ENCODE results near the gene ELF1.

The ELF1 gene

DNA sequence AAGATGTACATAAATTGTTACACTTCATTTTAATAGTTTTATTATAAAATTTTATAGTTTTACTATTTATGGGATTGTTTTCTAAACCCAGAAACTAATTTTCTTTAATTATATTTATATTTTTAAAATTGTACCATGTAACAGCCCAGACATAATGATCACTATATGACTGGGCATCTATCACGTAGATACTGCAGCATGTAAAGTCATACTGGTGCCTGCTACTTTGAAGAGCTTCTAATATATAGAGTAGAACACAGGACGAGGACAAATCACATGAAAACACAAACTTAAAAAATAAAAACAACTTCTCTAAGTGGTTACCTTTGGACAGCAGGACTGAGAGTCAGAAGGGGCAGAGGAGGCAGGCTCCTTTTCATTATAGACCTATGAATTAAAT is 5.3 kb downstream of the ELF1 start:
- in situ Hi-C loops (cut with HindIII; ENCODE audit: low pct_ligation_motif_present, low pct_unique_long_range_greater_than_20kb, low sequenced_read_pairs): no loop called here
- DNase-seq: no peak

DNA sequence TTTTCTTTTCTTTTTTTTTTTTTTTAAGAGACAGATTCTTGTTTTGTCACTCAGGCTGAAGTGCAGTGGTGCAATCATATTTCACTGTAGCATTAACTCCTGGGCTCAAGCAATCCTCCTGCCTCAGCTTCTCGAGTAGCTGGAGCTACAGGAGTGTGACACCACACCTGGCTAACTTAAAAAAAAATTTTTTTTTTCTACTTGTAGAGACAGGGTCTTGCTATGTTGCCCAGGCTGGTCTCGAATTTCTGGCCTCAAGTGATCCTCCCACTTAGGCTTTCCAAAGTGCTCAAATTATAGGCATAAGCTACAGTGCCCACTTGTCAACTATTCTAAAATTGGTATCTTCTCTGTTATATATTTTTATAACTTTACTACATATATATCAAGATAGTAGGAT is 6.6 kb downstream of the ELF1 start:
- in situ Hi-C loops (cut with HindIII; ENCODE audit: low pct_ligation_motif_present, low pct_unique_long_range_greater_than_20kb, low sequenced_read_pairs): no loop called here

GRCh38 chr13:41011382-41011956 is 7.6 kb downstream of the ELF1 start:
- in situ Hi-C loops (cut with HindIII; ENCODE audit: low pct_ligation_motif_present, low pct_unique_long_range_greater_than_20kb, low sequenced_read_pairs): no loop called here

More for the DNA sequence above, 6.6 kb downstream of the ELF1 start:
- DNase-seq: no peak

DNA sequence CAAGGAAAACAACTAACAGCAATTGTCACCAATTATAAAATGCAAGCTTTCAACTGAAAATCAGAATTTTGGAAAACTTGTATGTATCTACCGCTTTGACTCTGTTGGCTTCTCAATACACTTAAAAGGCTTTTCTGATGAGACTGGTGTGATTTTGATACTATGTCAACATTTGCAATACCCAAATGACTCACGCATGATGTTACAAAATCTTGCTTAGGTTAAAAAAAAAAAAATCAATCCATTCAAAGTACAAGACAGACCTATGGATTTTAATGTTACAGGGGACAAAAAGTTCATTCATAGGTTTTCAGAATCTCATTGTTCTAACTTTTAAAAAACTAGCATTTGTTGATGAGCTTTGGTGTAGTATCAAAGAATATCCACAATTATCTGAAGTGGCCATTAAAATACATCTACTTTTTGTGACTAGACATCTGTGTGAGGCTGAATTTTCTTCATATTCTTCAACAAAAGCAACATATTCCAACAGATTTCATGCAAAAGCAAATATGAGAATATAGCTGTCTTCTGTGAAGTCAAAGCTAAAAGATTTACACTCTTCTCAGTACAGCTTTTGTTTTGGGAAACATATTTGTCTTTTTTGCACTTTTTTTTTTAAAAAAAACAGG is 10.7 kb downstream of the ELF1 start:
- in situ Hi-C loops (cut with HindIII; ENCODE audit: low pct_ligation_motif_present, low pct_unique_long_range_greater_than_20kb, low sequenced_read_pairs): no loop called here

More at GRCh38 chr13:41011382-41011956, 7.6 kb downstream of the ELF1 start:
- no peak for DNase-seq

DNA sequence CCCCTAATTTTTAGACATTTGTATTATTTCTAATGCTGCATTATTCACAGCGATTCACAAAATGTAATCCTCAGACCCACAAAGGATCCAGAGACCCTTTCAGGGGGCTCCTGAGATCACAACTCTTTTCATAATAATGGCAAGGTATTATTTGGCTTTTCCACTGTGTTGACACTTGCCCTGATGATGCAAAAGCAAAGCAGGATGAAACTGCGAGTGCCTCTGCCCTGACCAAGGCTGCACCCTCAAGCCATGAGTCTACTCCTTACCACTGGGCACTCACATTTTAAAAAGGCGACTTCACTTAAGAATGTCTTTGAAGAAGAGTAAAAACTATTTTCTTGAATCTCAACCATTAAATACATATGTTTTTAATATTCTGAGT is 11.4 kb downstream of the ELF1 start:
- in situ Hi-C loops (cut with HindIII; ENCODE audit: low pct_ligation_motif_present, low pct_unique_long_range_greater_than_20kb, low sequenced_read_pairs): no loop called here

More for the DNA sequence above, 10.7 kb downstream of the ELF1 start:
- DNase-seq: no peak

GRCh38 chr13:41006978-41007743 is 12.0 kb downstream of the ELF1 start:
- in situ Hi-C loops (cut with HindIII; ENCODE audit: low pct_ligation_motif_present, low pct_unique_long_range_greater_than_20kb, low sequenced_read_pairs): no loop called here
- DNase-seq: no peak

More for the DNA sequence above, 11.4 kb downstream of the ELF1 start:
- DNase-seq: no peak

DNA sequence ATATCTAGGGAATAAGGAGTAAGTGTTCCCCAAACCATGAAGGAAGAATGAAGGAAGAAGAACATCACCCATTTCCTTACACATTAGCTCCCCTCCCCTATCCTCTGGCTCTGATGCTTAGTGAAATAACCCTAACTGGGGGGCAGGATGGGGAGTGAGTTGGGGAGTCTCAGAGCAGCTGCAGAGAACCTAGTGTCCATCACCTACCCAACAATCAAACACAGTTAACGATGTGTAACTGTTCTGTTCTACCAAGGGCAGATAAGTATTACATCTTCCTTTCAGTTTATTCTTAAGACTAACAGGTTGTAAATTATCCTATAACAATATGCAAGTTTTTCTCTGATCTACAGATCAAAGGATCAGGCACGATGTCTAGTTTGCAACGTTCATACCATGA is 12.8 kb downstream of the ELF1 start:
- no peak for DNase-seq
- in situ Hi-C loops (cut with HindIII; ENCODE audit: low pct_ligation_motif_present, low pct_unique_long_range_greater_than_20kb, low sequenced_read_pairs): no loop called here

GRCh38 chr13:41005704-41006103 is 13.4 kb downstream of the ELF1 start:
- DNase-seq: no peak
- in situ Hi-C loops (cut with HindIII; ENCODE audit: low pct_ligation_motif_present, low pct_unique_long_range_greater_than_20kb, low sequenced_read_pairs): no loop called here

DNA sequence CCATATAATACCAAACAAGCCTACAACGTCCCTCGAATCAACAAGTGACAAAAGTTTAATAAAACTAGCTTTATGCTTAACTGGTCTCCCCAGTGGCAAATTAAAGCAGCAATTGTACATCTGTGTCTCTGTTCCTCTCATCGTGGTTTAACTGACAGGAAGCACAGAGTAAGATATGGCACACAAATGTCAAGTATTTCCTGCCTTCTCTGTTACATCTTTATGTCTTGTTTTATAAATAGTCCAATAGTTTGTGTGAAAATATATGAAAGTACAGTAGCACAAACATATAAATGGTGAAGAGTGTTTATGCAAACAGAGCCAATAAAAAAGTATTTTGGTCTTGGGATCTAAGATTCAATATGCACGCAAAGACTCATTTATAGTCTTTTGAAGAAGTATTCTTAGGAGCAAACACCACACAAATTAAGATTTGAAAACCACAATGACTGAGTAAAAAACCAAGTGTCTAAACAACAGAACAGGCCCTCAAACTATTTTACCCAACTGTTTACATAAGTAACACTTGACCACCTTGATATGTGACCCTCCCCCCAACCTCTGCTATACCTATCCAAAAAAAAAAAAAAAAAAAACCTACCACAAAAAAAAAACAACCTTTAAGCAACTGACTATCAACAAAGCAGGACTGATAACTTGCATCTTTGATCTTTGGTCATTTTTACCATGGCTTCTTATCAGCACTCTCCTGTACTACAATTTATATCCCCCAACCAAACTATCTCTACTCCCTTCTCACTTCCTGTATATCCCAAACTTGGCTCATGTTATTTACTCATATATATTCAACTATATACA is 14.0 kb downstream of the ELF1 start:
- in situ Hi-C loops (cut with HindIII; ENCODE audit: low pct_ligation_motif_present, low pct_unique_long_range_greater_than_20kb, low sequenced_read_pairs): no loop called here
- no peak for DNase-seq

GRCh38 chr13:41002606-41003005 is 16.5 kb downstream of the ELF1 start:
- in situ Hi-C loops (cut with HindIII; ENCODE audit: low pct_ligation_motif_present, low pct_unique_long_range_greater_than_20kb, low sequenced_read_pairs): no loop called here

GRCh38 chr13:41001695-41002094 is 17.4 kb downstream of the ELF1 start:
- in situ Hi-C loops (cut with HindIII; ENCODE audit: low pct_ligation_motif_present, low pct_unique_long_range_greater_than_20kb, low sequenced_read_pairs): no loop called here
- no peak for DNase-seq

More at GRCh38 chr13:41002606-41003005, 16.5 kb downstream of the ELF1 start:
- no peak for DNase-seq

DNA sequence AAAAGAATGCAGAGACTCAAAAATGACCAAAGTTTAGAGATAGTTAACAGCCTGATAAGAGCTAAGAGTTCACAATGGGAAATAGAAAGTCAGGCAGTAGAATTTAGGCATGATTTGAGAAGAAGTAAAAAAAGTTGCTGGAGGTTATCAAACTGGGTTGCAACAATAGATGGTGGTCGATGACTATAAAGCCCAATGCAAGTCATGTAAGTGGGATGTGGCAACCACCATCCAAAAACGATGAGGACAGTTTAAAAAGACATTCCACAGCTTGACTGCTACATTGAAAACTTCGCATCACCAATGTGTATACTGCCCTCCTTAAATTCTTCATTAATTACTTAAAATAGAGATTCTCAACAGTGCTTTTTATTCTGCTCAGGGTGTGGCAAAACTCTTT is 19.7 kb downstream of the ELF1 start:
- no peak for DNase-seq
- in situ Hi-C loops (cut with HindIII; ENCODE audit: low pct_ligation_motif_present, low pct_unique_long_range_greater_than_20kb, low sequenced_read_pairs): no loop called here

- no peak for DNase-seq
- in situ Hi-C loops (cut with HindIII; ENCODE audit: low pct_ligation_motif_present, low pct_unique_long_range_greater_than_20kb, low sequenced_read_pairs): no loop called here
Measured at GRCh38 chr13:40996426-40997092, 22.6 kb downstream of the ELF1 start.

DNA sequence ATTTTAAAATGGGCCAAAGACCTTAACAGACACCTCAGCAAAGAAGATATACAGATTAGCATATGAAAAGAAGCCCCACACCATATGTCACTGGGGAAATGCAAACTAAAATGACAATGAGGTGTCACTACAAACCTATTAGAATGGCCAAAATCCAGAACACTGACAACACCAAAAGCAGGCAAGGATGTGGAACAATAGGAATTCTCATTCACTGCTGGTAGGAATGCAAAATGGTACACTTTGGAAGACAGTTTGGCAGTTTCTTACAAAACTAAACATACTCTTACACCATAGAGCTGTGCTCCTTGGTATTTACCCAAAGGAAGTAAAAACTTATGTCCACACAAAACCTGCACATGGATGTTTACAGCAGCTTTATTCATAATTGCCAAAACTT is 23.1 kb downstream of the ELF1 start:
- in situ Hi-C loops (cut with HindIII; ENCODE audit: low pct_ligation_motif_present, low pct_unique_long_range_greater_than_20kb, low sequenced_read_pairs): no loop called here
- no peak for DNase-seq

- in situ Hi-C loops (cut with HindIII; ENCODE audit: low pct_ligation_motif_present, low pct_unique_long_range_greater_than_20kb, low sequenced_read_pairs): no loop called here
- no peak for DNase-seq
Measured at GRCh38 chr13:40994581-40995230, 24.4 kb downstream of the ELF1 start.

GRCh38 chr13:40993987-40994386 is 25.1 kb downstream of the ELF1 start:
- in situ Hi-C loops (cut with HindIII; ENCODE audit: low pct_ligation_motif_present, low pct_unique_long_range_greater_than_20kb, low sequenced_read_pairs): no loop called here
- no peak for DNase-seq

- in situ Hi-C loops (cut with HindIII; ENCODE audit: low pct_ligation_motif_present, low pct_unique_long_range_greater_than_20kb, low sequenced_read_pairs): no loop called here
Measured at GRCh38 chr13:40992678-40993518, 26.2 kb downstream of the ELF1 start.

More at GRCh38 chr13:40992678-40993518, 26.2 kb downstream of the ELF1 start:
- DNase-seq: no peak
